ENCODE results near the gene DHX29. TPM values are rescaled to one million over a fixed set of nuclear protein-coding genes. Genes with fewer than 3 reads are reported as not detected.

The DHX29 gene
- total and polyA plus RNA-seq, 2 donors (not counting 1 experiment from before 2014, with no cell fraction given), result 3.9 to 18.1 TPM

DNA sequence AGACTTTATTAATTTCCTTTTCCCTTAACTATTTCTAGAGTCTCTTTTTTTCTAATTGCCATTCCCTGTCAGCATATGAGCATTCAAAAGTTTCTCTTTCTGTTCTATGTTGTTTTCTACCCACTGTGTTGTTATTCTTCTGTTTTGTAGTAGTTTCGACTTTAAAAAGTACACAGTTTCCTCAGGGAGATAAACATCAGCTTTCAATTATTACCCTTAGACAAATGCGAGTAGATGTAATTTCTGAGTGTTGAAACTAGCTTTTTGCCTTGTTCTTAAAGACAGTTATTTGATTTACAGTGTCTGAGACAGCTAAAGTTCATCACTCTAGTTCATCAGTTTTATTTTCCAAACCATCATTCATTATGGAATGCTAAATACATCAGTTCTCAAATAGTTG, 19.8 kb upstream of the DHX29 start:
- CTCF ChIA-PET, result interaction anchor here (0.6 kb wide), 1 partner anchor 45 kb away, joined by 4 read pairs; no protein-coding TSS in a partner anchor
- peaks cover 32% of the 10 kb centered on the region for H3K79me2 ChIP-seq (ENCODE audit: control insufficient read depth, insufficient read depth, low read length)
- H3K9ac ChIP-seq (ENCODE audit: low read length), result no peak overlapping the region
- peaks cover 12% of the 10 kb centered on the region for H3K4me1 Mint-ChIP-seq
- no peaks in the 10 kb centered on the region for H3K9me3 ChIP-seq (ENCODE audit: control extremely low read depth in 1 of 3, control insufficient read depth in 2 of 3, insufficient read depth in 1 of 3, low read length in 2 of 3)
- H3K9me3 Mint-ChIP-seq (ENCODE audit: insufficient read depth), result no peaks in the 10 kb centered on the region
- WGBS (ENCODE audit: insufficient coverage), result no CpG with 5 or more reads among the region's 2 CpGs
- H3K27ac ChIP-seq (ENCODE audit: low read length in 2 of 2), result no peak overlapping the region
- DNase-seq (no peak), ATAC-seq (ENCODE audit: low read depth) (no peak)
- TF ChIP-seq, protein P1, sequence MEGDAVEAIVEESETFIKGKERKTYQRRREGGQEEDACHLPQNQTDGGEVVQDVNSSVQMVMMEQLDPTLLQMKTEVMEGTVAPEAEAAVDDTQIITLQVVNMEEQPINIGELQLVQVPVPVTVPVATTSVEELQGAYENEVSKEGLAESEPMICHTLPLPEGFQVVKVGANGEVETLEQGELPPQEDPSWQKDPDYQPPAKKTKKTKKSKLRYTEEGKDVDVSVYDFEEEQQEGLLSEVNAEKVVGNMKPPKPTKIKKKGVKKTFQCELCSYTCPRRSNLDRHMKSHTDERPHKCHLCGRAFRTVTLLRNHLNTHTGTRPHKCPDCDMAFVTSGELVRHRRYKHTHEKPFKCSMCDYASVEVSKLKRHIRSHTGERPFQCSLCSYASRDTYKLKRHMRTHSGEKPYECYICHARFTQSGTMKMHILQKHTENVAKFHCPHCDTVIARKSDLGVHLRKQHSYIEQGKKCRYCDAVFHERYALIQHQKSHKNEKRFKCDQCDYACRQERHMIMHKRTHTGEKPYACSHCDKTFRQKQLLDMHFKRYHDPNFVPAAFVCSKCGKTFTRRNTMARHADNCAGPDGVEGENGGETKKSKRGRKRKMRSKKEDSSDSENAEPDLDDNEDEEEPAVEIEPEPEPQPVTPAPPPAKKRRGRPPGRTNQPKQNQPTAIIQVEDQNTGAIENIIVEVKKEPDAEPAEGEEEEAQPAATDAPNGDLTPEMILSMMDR (IDR thresholded peaks at IDR 0.05), result no peak
- TF ChIP-seq EZH2 (IDR thresholded peaks at IDR 0.05; ENCODE audit: borderline replicate concordance, insufficient read depth, low read depth, low read length, poor library complexity, severe bottlenecking), result no peak
- H3K27me3 Mint-ChIP-seq, result no peaks in the 10 kb centered on the region
- H3K4me3 ChIP-seq (ENCODE audit: control extremely low read depth in 1 of 5, extremely low read depth in 1 of 5, insufficient read depth in 1 of 5, low read depth in 2 of 5, low read length in 4 of 5), result no peak overlapping the region
- no peak overlapping the region for H2AFZ ChIP-seq (ENCODE audit: insufficient read depth, low read depth, low read length, poor library complexity, severe bottlenecking)
- no peaks in the 10 kb centered on the region for H4K20me1 ChIP-seq (ENCODE audit: control insufficient read depth, insufficient read depth, low read length, poor library complexity, severe bottlenecking)
- no peaks in the 10 kb centered on the region for H3K4me1 ChIP-seq (ENCODE audit: control insufficient read depth in 2 of 2, insufficient read depth in 2 of 2, low read length in 2 of 2)
- H3K27me3 ChIP-seq (replicated peaks in 1 of 4; ENCODE audit: control extremely low read depth in 1 of 4, control insufficient read depth in 3 of 4, insufficient read depth in 4 of 4, low read length in 3 of 4), result no peaks in the 10 kb centered on the region
- no peak overlapping the region for H3K4me2 ChIP-seq (replicated peaks; ENCODE audit: low read depth, low read length, poor library complexity, severe bottlenecking)
- no peak overlapping the region for H3K4me3 Mint-ChIP-seq
- no peak overlapping the region for H3K27ac Mint-ChIP-seq
- POLR2A ChIA-PET, result no interaction called here
- H3K36me3 ChIP-seq (replicated peaks in 1 of 2; ENCODE audit: control extremely low read depth in 1 of 2, control insufficient read depth in 1 of 2, extremely low read depth in 1 of 2, insufficient read depth in 2 of 2, low read length in 1 of 2), result peaks cover 9 to 47% of the 10 kb centered on the region in 2 experiments
- intact Hi-C loops (cut with micrococcal nuclease), result no loop called here

GRCh38 chr5:55325621-55326020, 18.1 kb upstream of the DHX29 start:
- Histone ChIP-seq H3K27me3 (replicated peaks in 1 of 4; ENCODE audit: control extremely low read depth in 1 of 4, control insufficient read depth in 3 of 4, insufficient read depth in 4 of 4, low read length in 3 of 4) (no peaks in the 10 kb centered on the region), H3K4me1 (ENCODE audit: control insufficient read depth in 2 of 2, insufficient read depth in 2 of 2, low read length in 2 of 2) (no peaks in the 10 kb centered on the region), H3K9ac (ENCODE audit: low read length) (no peak overlapping the region), H3K79me2 (ENCODE audit: control insufficient read depth, insufficient read depth, low read length) (peaks cover 31% of the 10 kb centered on the region), H2AFZ (ENCODE audit: insufficient read depth, low read depth, low read length, poor library complexity, severe bottlenecking) (no peak overlapping the region), H3K36me3 (replicated peaks in 1 of 2; ENCODE audit: control extremely low read depth in 1 of 2, control insufficient read depth in 1 of 2, extremely low read depth in 1 of 2, insufficient read depth in 2 of 2, low read length in 1 of 2) (peaks cover 5 to 33% of the 10 kb centered on the region in 2 experiments), H3K9me3 (ENCODE audit: control extremely low read depth in 1 of 3, control insufficient read depth in 2 of 3, insufficient read depth in 1 of 3, low read length in 2 of 3) (no peaks in the 10 kb centered on the region), H3K4me2 (replicated peaks; ENCODE audit: low read depth, low read length, poor library complexity, severe bottlenecking) (no peak overlapping the region), H3K4me3 (ENCODE audit: control extremely low read depth in 1 of 5, extremely low read depth in 1 of 5, insufficient read depth in 1 of 5, low read depth in 2 of 5, low read length in 4 of 5) (no peak overlapping the region), H4K20me1 (ENCODE audit: control insufficient read depth, insufficient read depth, low read length, poor library complexity, severe bottlenecking) (peaks cover 5% of the 10 kb centered on the region), H3K27ac (ENCODE audit: low read length in 2 of 2) (no peak overlapping the region)
- no peaks in the 10 kb centered on the region for H3K9me3 Mint-ChIP-seq (ENCODE audit: insufficient read depth)
- no peak overlapping the region for H3K4me3 Mint-ChIP-seq
- CTCF ChIA-PET, result interaction anchor here (1.6 kb wide), 1 partner anchor 366 kb away, joined by 10 read pairs; no protein-coding TSS in a partner anchor
- no peak for DNase-seq
- intact Hi-C loops (cut with micrococcal nuclease), result loop anchor here (2.0 kb wide), 2 partner anchors 17 to 365 kb away; no protein-coding TSS in a partner anchor
- WGBS (ENCODE audit: insufficient coverage), result no CpG with 5 or more reads among the region's 5 CpGs
- POLR2A ChIA-PET, result no interaction called here
- H3K4me1 Mint-ChIP-seq, result peaks cover 14% of the 10 kb centered on the region
- TF ChIP-seq, protein P1 (IDR thresholded peaks at IDR 0.05), result no peak
- TF ChIP-seq EZH2 (IDR thresholded peaks at IDR 0.05; ENCODE audit: borderline replicate concordance, insufficient read depth, low read depth, low read length, poor library complexity, severe bottlenecking), result no peak
- H3K27me3 Mint-ChIP-seq, result no peaks in the 10 kb centered on the region
- no peak for ATAC-seq (ENCODE audit: low read depth)
- no peak overlapping the region for H3K27ac Mint-ChIP-seq
